Muscle of arm (tissue), 14 donors: ENCODE results near the gene JPT2. TPM values are rescaled to one million over a fixed set of nuclear protein-coding genes. Genes with fewer than 3 reads are reported as not detected.

ENCODE experiments used
- DNase-seq: peaks from one replicate; pipeline ENCODE4 v3.0.0-alpha.2; 2013
- long read RNA-seq, 11 donors: transcript quantifications; one replicate each; lab custom pipeline, GENCODE V29; 2026
- polyA plus RNA-seq, 12 donors: library from polyadenylated mRNA; unstranded; fragments of 120-200 nt; gene quantifications; one replicate each; pipeline ENCODE4 v1.2.1, GENCODE V29; 2013; ENCODE audit not compliant: insufficient read length in 12 of 12

Gene JPT2
- polyA plus RNA-seq: 10 to 100 TPM in 11 of 12 donors, not detected in 1; 39.0 to 67.5 (median 48.1) TPM
- long read RNA-seq, donor 1, transcript JPT2-201 (5 exons, 3,718 nt): major isoform, 23 of 33 reads
- long read RNA-seq, donor 1, partial matches to known transcripts: 0 of 33 reads
- long read RNA-seq, donor 1, other reads (novel, unspliced or antisense): 0 of 33 reads
- long read RNA-seq, donor 2, transcript JPT2-201 (5 exons, 3,718 nt): major isoform, 28 of 30 reads
- long read RNA-seq, donor 2, partial matches to known transcripts: 0 of 30 reads
- long read RNA-seq, donor 2, other reads (novel, unspliced or antisense): 0 of 30 reads
- long read RNA-seq, donor 3, transcript JPT2-201 (5 exons, 3,718 nt): major isoform, 21 of 23 reads
- long read RNA-seq, donor 3, partial matches to known transcripts: 0 of 23 reads
- long read RNA-seq, donor 3, other reads (novel, unspliced or antisense): 0 of 23 reads
- long read RNA-seq, donor 4, transcript JPT2-201 (5 exons, 3,718 nt): major isoform, 10 of 12 reads
- long read RNA-seq, donor 4, partial matches to known transcripts: 0 of 12 reads
- long read RNA-seq, donor 4, other reads (novel, unspliced or antisense): 0 of 12 reads
- long read RNA-seq, donor 5, transcript JPT2-201 (5 exons, 3,718 nt): major isoform, 22 of 27 reads
- long read RNA-seq, donor 5, partial matches to known transcripts: 0 of 27 reads
- long read RNA-seq, donor 5, other reads (novel, unspliced or antisense): 0 of 27 reads
- long read RNA-seq, donor 6, transcript JPT2-201 (5 exons, 3,718 nt): major isoform, 15 of 17 reads
- long read RNA-seq, donor 6, partial matches to known transcripts: 0 of 17 reads
- long read RNA-seq, donor 6, other reads (novel, unspliced or antisense): 0 of 17 reads
- long read RNA-seq, donor 7, transcript JPT2-201 (5 exons, 3,718 nt): major isoform, 9 of 12 reads
- long read RNA-seq, donor 7, partial matches to known transcripts: 0 of 12 reads
- long read RNA-seq, donor 7, other reads (novel, unspliced or antisense): 0 of 12 reads
- long read RNA-seq, donor 8, transcript JPT2-201 (5 exons, 3,718 nt): major isoform, 30 of 44 reads
- long read RNA-seq, donor 8, partial matches to known transcripts: 9 of 44 reads
- long read RNA-seq, donor 8, other reads (novel, unspliced or antisense): 0 of 44 reads
- long read RNA-seq, donor 9, partial matches to known transcripts: 0 of 6 reads
- long read RNA-seq, donor 9, other reads (novel, unspliced or antisense): 0 of 6 reads
- long read RNA-seq, donor 10, transcript JPT2-201 (5 exons, 3,718 nt): major isoform, 16 of 17 reads
- long read RNA-seq, donor 10, partial matches to known transcripts: 0 of 17 reads
- long read RNA-seq, donor 10, other reads (novel, unspliced or antisense): 0 of 17 reads
- long read RNA-seq, donor 11, transcript JPT2-201 (5 exons, 3,718 nt): major isoform, 18 of 21 reads
- long read RNA-seq, donor 11, partial matches to known transcripts: 0 of 21 reads
- long read RNA-seq, donor 11, other reads (novel, unspliced or antisense): 0 of 21 reads

- DNase-seq: peak; percentile 96
These were observed at the start of gene JPT2 for GRCh38 chr16:1677942-1678499. JPT2 (plus strand) TSS chr16:1678279; CDS start chr16:1678313, 34 bp downstream.

GRCh38 chr16:1630450-1631213 is 47.4 kb upstream of the JPT2 start:
- no peak for DNase-seq

GRCh38 chr16:1631230-1631629 is 46.8 kb upstream of the JPT2 start:
- no peak for DNase-seq

GRCh38 chr16:1631931-1632637 is 46.0 kb upstream of the JPT2 start:
- no peak for DNase-seq

- no peak for DNase-seq
These were observed 45.5 kb upstream of the JPT2 start for GRCh38 chr16:1632638-1632970.

- DNase-seq: no peak
These were observed 44.8 kb upstream of the JPT2 start for GRCh38 chr16:1633310-1633709.

GRCh38 chr16:1634541-1634940 is 43.5 kb upstream of the JPT2 start:
- DNase-seq: no peak

GRCh38 chr16:1635070-1635469 is 43.0 kb upstream of the JPT2 start:
- DNase-seq: no peak

GRCh38 chr16:1637526-1637925 is 40.6 kb upstream of the JPT2 start:
- DNase-seq: no peak

- DNase-seq: no peak
These were observed 39.3 kb upstream of the JPT2 start for GRCh38 chr16:1638757-1639156.

- DNase-seq: no peak
These were observed 38.8 kb upstream of the JPT2 start for GRCh38 chr16:1639282-1639681.

GRCh38 chr16:1639860-1640259 is 38.2 kb upstream of the JPT2 start:
- no peak for DNase-seq

- no peak for DNase-seq
These were observed 37.7 kb upstream of the JPT2 start for GRCh38 chr16:1640261-1640941.

- no peak for DNase-seq
These were observed 36.8 kb upstream of the JPT2 start for GRCh38 chr16:1641261-1641660.

GRCh38 chr16:1642148-1642547 is 35.9 kb upstream of the JPT2 start:
- DNase-seq: peak; percentile 25

GRCh38 chr16:1642753-1643152 is 35.3 kb upstream of the JPT2 start:
- no peak for DNase-seq

- DNase-seq: no peak
These were observed 34.6 kb upstream of the JPT2 start for GRCh38 chr16:1643521-1643920.

- no peak for DNase-seq
These were observed 32.1 kb upstream of the JPT2 start for GRCh38 chr16:1645914-1646525.

- DNase-seq: no peak
These were observed 30.2 kb upstream of the JPT2 start for GRCh38 chr16:1647856-1648255.
